ENCODE data around the gene UBE2S.
A peak's percentile ranks its signal among the peaks of the same experiment; 100 is the strongest.
"Not testable (repeated sequence)": the region's sequence is repeated elsewhere in the genome, so short reads cannot be mapped to it uniquely, and the experiment has no call there.

Gene UBE2S

DNA sequence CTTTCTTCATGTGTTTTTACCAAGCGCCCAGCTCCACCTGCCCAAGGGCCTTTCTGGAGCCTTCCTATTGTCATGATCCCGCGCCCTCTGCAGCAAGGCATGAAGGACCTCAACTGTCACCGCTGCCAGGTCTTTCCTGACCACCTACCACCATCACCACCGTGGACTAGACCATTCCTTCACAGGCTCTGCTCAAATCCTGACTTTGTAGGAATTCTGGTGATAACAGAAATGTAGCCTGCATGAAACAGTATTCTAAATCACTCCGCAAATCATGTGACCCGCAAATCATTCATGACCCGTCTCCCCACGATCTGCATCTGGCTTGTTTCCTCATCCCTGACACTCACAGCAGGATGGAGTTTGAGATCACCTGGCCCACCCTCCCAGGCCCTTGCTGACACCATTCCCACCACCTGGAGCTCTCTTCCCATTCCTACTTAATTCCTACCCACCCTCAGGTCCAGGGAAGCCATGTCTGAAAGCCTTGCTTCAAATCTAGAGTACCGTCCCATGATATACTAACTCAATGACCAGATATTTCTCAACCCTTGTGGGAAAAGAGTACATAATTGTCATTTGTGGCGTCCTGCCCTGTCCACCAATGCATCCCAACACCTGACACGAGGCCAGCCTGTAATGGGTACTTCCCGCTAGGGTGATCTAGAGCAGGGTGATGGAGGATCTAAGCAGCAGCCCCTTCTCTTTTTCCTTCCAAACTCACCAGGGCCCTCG, 1.3 kb downstream of the UBE2S start:
- DNase-seq (ENCODE audit: low read depth) = no peak

DNA sequence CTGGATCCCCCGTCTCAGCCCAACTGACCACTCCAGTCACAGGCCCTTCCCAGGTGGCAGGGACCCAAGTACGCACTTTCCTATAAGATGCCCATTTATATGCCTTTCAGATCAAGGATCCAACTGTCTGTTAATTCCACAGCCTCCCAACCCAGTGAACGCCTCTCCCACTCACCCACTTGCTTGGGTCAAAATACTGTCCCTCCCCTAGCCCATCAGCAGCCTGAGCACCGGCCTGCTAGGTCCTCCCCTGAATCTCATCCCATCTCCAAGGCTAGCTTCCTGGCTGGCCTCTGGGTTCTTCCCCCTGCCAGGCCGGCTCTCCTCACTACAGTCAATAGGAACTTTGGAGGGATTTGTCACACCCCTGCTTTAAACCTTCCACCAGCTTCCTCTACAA, 1.9 kb downstream of the UBE2S start:
- no peak for DNase-seq (ENCODE audit: low read depth)

DNA sequence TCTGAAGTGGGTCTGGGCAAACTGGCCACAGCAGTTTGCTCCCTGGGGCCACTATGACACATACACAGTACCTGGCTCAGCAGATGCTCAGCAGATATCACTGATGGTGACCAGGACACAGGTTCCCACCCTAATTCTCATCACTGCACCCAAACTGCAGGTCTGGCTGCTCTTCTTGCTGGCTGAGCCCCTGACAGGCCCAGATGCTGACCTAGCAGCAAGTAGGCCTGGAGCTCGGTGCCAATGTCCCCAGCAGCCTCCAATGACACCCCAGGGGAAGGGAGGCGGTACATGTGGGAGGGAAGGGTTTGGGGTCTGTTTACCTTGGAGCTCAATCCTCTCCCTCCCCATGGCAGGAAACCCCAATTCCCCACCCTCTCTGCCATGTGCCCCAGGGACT, 5.1 kb downstream of the UBE2S start:
- no peak for DNase-seq (ENCODE audit: low read depth)

DNA sequence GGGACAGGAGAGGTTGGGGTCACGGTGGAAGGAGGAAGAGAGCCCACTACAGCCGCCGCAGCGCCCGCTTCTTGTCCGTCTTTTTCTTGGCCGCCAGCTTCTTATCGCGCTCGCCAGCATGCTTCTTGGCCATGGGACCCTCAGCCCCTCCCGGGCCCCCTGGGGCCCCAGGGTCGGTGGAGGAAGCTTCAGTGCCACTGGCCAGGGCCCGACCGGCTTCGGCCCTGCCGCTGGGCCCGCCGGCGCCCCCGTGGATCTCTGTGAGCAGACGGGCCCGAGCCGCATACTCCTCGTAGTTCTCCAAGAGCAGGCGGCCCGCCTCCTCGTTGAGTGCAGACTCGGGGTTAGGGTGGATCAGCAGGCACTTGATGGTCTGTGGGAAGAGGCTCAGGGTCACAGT, 6.2 kb downstream of the UBE2S start:
- DNase-seq (ENCODE audit: low read depth) = not testable (repeated sequence)

DNA sequence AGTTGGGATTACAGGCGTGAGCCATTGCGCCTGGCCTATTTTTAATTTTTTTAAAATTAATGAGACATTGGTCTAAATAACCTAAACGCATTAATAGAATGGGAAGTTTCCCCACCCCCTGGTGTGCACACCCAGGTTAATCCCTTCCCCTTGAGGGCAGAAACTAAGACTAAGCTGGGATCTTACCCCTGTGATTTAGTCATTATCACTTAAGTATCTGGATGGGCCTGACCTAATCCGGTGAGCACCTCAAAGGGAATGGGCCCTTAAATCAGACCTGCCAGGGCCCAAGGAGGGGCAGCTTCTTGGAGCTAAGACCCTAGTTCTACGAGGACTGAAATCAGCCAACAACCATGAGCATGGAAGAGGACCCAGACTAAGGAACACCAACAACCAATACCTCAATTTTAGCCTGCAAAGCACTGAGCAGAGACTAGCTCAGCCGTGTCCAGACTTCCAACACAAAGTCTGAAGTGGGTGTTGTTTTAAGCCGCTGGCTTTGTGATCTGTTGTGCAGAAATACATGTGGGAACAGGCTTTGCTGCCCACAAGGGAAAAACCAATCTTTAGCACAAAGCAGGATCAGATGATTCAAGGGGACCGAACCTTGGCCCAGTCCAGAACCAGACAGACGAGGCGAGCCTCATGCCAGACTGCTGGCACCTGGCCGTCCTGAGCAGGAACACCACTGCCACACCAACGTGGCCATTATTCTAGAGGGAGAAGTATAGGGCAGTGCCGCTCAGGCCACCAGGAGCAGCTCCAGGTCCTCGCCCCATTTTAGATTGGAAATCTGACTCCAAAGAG, 7.1 kb downstream of the UBE2S start:
- no peak for DNase-seq (ENCODE audit: low read depth)

DNA sequence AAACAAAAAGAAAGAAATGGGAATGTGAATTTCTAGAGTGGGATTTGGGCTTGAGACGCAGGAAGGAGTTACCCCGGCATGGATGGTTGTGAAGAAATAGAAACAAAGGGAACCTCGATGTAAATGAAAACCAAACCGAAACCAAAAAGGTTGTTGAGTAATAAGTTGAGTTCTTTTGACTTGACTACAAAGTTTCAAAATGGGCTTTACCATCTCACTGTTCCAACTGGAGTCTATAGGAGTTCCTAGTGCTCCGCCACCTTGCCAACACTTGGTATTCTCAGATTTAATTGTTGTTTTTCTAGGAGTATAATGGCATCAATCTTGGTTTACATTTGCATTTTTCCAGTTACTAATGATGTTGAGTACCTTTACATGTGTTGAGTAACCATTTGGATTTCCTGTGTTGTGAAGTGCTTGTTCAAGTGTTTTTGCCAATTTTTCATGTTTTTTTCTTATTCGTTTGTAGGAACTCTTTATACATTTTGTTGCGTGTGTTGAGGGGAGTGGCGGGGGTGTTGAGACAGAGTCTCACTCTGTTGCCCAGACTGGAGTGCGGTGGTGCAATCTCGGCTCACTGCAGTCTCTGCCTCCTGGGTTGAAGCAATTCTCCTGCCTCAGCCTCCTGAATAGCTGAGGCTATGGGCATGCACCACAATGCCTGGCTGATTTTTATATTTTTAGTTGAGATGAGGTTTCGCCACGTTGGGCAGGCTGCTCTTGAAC, 9.2 kb downstream of the UBE2S start:
- no peak for DNase-seq (ENCODE audit: low read depth)

DNA sequence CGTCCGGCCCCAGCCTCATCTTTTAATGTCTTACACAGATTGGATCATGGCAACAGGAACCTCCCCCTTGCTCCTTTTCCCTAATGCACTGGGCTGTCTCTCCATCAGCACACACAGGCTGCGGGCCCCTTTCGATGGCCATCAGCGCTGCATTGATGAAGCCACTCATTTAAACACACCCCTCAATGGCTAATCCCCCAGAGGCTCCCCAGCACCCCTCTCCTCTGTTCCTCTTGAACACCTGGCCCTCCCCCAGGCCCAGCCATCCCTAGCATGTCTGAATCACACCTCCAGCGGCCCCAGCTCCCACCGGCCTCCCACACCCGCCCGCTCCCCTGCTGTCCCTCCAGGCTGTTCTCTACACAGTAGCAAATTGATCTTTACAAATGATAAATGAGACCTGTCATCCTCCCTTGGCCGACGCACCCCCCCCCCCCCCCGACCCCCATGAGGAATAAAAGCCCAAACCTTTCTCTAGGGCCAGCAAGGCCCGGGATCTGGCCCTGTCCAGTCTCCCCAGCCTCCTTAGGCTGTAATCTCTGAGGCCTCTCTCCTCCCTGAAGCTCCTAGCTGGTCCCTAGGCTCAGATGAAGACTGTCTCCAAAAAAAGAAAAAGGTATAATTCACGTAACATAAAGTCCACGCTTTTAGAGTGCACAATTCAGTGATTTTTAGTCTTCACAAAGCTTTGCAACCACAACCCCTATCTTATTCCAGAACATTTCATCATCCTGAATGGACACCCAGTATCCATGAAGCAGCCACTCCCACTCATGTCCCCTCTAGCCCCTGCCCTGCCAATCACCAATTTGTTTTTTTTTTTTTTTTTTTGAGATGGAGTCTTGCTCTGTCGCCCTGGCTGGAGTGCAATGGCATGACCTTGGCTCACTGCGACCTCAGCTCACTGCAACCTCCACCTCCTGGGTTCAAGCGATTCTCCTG, 14.5 kb downstream of the UBE2S start:
- no peak for DNase-seq (ENCODE audit: low read depth)

DNA sequence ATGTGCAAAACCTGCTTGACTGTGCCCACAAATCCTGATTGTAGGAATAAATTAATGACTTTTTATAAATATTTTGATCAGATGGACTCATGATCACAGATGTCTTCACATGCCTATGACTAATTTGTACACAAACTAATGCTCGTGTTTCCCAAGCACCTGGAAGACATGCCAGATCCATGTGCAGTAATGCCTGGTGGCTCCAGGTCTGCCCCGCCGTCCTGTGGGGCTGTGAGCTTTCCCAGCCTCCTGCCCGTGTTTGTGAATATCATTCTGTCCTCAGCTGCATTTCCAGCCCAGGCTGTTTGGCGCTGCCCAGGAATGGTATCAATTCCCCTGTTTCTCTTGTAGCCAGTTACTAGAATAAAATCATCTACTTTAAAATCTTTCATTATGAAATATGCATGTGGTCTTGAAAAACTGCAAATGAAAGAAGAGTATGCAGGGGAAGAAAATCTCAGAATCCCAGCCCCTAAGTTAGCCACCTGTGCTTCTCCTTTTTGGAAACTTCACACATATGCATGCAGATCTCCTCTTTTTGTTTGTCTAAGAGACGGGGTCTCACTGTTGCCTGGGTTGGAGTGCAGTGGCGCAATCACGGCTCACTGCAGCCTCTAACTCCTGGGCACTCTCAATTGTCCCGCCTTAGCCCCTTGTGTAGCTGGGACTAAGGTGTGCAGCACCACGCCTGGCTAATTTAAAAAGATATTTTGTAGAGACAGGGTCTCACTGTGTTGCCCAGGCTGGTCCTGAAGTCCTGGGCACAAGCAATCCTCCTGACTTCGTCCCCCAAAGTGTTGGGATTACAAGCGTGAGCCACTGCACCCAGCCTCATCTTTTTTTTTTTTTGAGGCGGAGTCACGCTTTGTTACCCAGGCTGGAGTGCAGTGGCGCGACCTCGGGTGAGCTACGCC, 15.6 kb downstream of the UBE2S start:
- DNase-seq (ENCODE audit: low read depth) = no peak

DNA sequence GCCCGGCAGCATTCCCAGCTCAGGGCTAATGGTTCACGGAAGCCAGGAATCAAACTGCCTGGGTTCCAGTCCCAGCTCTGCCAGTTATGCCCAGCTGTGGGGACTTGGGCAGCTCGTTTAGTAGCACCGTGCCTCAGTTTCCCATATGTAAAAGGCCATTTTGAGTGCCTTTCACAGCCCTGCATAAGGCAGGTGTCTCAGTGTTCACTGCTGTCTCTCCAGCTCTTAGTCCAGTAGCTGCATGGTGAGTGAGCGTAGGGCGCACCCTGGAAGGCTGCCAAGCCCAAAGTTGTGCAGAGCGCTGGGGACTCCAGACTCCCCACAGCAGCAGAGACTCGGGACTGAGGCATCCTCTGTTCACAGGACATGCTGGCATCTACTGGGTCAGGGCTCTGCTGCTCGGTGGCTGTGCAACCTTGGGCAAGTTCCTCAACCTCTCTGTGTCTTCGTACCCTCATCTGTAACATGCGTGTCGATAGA, 16.4 kb downstream of the UBE2S start:
- no peak for DNase-seq (ENCODE audit: low read depth)

DNA sequence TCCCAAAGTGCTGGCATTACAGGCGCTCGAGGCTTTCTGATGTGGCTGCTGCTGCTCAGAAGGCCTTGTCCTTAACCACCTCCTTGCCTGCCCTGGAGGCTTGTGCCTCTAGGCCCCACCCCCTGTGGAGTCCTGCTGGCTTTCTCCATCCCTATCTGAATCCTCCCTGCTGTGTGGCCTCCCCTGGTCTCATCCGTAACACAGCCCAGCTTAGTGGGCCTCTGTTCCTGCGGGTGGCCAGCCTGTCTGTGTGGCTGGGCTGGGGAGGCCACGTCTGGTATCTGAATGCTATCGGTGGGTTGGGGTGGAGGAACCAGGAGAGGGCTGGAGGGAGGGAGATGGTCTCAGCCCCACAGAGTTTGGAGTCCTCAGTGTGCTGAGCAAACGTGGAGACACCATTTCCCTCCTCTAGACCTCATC, 17.1 kb downstream of the UBE2S start:
- DNase-seq (ENCODE audit: low read depth) = no peak

DNA sequence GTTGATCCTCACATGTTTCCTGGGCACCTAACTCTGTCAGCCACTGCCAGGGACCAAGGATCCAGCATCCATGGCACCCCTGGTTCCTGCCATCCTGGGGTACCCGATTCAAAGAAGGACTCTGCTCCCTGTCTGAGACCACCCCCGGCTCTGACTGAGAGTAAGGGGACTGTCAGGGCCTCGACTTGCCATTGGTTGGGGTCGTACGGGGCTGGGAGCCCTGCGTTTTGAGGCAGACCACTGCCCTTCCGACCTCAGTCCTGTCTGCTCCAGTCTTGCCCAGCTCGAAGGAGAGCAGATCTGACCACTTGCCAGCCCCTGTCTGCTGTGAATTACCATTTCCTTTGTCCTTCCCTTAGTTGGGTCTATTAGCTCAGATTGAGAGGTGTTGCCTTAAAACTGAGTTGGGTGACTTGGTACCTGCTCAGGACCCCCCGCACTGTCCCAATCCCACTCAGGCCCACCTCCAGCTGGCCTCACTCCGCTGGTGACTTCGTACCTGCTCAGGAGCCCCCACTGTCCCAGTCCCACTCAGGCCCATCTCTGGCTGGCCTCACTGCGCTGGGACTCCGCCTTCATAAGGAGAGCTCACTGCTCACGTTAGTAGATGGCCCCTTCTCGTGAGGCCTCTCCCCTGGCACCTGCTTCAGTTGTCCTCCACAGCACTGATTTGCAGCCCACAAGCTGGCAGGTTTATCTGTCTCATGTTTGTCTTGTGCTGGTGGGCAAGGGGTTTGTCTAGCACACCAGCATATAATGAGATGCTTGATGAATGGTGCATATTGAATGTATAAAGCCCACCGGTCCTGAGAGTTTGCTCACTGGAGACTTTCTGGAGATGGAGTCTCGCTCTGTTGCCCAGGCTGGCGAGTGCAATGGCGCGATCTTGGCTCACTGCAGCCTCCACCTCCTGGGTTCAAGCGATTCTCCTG, 17.9 kb downstream of the UBE2S start:
- no peak for DNase-seq (ENCODE audit: low read depth)

DNA sequence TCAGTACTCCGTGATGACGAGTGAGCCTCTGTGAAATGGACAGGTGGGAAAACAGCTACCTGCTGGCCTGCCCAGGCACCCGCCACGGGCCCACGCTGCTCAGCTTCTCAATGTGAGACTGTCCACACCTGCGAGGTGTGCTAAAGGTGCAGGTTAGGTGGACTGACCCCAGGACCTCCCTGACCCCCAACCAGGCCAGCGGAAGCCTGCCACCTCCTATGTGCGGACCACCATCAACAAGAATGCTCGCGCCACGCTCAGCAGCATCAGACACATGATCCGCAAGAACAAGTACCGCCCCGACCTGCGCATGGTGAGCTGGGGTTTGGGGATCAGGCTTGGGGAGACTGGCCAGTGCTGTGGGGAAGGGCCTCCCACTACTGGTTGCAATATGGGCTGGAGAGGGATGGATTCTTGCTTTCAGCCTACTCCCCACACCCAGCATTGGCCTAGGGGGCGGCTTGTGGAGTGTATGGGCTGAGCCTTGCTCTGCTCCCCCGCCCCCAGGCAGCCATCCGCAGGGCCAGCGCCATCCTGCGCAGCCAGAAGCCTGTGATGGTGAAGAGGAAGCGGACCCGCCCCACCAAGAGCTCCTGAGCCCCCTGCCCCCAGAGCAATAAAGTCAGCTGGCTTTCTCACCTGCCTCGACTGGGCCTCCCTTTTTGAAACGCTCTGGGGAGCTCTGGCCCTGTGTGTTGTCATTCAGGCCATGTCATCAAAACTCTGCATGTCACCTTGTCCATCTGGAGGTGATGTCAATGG, 19.7 kb downstream of the UBE2S start:
- DNase-seq (ENCODE audit: low read depth) = no peak

DNA sequence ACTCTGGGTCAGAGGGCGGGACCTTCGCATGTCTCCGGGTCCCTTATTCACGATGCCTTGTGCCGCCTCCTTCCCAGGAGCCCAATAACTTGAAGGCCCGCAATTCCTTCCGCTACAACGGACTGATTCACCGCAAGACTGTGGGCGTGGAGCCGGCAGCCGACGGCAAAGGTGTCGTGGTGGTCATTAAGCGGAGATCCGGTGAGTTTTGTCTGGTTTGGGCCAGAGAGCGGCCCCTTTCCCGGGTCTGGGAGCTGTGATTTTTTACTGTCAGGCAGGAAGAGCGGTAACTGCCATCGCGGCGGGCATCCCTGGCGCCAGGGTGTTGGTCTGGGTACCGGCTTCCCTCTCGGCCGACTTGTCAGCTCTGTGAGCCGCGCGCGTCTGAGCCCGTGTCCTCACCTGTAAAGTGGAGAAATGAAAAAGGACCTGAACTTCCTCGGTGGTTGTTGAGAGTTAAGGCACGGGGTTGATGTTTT, 21.1 kb downstream of the UBE2S start:
- DNase-seq (ENCODE audit: low read depth) = no peak

DNA sequence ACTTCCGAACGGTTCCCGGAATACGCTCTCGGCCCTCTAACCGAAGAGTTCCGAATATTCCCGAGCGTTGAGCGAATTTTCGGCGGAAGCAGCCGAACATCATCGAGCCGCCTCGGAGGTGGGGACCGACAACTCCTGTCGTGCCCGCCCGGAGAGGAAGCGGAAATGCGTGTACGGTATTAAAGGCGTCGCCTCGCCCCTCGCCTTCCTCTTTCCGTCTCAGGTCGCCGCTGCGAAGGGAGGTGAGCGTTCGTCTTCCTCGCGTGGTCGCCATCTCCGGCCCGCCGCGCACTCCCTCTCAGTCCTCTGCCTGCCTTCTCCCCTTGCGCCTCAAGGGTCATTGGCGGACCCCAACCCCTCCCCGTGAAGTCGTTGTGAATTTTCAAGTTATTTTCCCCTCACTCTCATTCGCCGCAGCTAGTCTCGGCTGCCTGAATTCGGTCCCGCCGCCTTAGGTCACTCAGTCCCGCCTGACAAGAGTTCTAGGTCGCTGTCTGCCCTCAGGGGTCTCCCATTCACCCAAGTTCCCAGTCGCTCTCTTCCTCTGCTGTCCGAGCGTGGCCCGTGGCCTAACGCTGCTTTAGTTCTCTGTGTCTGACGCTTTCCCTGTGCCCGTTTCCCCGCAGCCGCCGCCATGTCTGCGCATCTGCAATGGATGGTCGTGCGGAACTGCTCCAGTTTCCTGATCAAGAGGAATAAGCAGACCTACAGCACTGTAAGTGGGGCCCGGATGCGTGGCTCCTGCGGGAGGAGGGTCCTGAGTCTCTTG, 21.7 kb downstream of the UBE2S start, which contains the start of gene RPL28:
Gene RPL28, plus strand, starts transcription at position 209 of the 769 bp plus-strand sequence. Its CDS starts 426 bp downstream, at position 635.
- DNase-seq (ENCODE audit: low read depth) = peak; percentile 99

DNA sequence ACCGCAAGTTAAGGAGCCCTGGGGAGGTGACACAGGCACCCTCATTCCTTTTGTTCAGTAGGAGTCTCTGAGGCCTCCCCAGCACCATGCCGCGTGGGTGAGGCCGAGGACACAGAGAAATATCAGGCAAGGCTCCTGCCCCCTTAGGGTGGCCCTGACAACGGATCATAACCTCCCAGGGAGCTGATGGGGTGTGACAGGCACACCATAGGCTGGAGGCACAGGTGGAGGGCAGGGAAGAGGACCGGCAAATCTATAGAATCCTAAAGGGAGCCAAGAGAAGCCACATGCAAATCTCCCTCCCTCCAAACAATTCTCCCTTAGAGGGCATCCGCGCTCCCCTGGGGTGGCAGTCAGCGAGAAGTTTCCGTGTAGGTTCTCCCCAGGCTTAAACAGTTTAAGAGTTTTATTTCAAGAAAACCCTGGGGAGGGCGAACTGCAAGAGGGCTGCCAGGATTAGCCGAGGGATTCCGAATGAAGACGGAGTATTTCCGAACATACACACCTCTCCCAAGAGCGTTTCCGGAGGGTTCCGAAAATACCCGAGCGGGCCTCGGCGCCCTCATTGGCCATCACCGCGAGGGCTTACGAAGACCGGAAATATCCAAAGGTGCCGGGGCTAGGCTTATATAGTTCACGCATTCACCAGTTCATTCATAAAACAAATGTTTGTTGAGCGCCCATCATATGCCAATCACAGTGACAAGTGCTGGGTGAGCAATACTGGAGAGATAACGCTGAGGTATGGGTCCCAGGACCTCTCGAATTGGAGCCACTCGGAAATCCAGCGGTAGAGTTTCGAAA, 22.5 kb downstream of the UBE2S start:
- DNase-seq (ENCODE audit: low read depth) = peak; percentile 92

DNA sequence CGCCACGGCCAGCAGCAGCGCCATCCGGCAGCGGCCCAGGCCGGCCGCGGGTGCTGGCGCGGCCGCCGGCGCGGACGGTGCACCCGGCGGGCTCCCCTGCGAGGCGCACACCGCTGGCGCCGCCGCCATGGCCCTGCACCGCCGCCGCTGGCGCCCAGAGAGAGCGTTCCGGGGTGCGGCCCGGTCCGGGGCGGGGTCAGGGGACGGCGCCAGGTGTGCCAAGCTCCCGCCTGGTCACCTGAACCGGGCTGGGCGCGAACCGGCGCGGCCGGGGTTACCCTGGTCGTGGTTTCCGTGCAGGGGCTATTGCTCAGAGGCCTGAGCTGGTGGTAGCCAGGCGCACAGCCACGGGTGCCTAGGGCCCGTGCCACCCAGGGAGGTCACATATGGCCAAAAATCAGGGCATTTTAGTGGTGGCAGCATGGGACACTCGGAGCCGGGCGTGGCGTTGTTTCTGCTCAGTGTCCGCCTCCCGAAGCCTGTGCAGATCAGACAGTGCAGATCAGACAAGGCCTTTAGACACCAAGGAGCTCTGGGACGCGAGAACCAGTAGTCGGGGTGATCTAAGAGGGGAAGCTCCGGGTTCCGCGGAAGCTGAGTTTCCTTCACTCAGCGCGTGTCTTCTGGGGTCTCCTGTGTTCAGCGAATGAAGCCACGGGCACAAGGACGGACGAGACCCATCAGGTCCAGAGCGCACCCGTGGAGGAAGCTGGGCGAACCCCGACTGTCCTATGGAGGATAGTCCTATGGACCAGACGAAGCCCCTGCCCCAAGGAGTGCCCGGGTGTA, 23.3 kb downstream of the UBE2S start, which contains the start of gene TMEM238:
Gene TMEM238, minus strand, starts transcription at position 162 of the 789 bp plus-strand sequence. Its CDS starts 33 bp downstream, at position 129.
- DNase-seq (ENCODE audit: low read depth) = no peak
